COLO668 (cell line): ENCODE measurements around the gene MYO1C.
"Not testable (repeated sequence)": the region's sequence is repeated elsewhere in the genome, so short reads cannot be mapped to it uniquely, and the experiment has no call there.

Experiments
- DNase-seq: peaks from one replicate; lab custom pipeline; 2025; ENCODE audit not compliant: unreplicated experiment; lab: John Stamatoyannopoulos, UW

The MYO1C gene

DNA sequence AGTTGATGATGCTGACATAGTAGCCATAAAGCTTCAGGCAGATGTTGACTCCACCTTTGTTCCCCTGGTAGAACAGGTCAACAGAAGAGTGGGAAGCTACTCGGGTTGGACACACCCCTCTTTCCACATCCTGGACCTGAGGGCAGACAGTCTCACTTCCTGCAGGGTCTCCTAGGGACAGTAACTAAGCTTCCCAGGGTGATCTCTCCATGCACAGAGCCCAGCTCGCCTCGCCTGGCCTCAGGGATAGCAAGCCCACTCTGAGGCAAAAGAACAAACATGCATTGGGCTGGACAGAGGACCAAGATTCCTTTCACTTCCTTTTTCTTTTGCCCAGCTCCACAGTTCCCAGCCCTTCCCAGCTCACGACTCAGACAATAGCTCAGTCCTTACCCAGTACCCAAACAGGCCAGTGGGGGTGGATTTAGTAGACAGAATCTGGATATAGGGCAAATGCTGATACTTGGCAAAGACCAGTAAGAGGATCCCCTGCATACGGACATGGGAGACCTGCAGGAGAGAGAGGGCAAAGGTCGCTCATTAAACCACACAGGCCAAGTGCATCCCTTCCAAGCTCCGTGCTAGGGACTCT is 16.9 kb upstream of the MYO1C start:
- DNase-seq: peak; percentile 51

GRCh38 chr17:1508709-1509108 is 16.2 kb upstream of the MYO1C start:
- not testable (repeated sequence) for DNase-seq

DNA sequence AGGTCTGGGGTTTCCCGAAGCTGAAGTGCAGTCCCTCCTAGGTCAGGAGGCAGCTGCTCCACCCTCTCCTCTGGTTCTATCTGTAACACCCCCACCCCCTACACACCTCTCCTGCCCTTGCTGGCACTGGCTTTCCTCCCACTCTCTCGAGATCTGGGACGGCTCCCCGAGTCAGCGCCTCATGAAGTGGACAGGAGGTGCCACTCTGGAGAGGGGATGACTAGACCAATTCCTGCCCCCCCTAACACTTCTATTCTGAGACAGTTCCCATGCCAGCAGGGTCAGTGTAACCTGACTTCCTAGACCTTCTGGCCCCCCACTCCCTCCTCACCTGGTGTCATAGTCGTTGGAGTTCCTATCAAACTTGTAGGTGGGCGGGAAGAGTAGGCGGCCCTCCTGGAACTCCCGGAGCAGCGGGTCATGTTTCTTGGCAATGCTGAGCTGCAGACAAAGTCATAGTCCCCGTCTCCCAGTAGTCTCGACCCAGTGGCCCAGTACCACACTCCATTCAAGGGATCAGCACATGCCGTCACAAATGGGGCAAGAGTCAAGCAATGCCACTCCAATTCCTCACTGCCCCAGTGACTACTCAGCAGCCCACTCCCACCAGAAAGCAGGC is 14.3 kb upstream of the MYO1C start:
- no peak for DNase-seq

- no peak for DNase-seq
Observed at GRCh38 chr17:1505586-1505985, 13.1 kb upstream of the MYO1C start.

GRCh38 chr17:1504866-1505265 is 12.4 kb upstream of the MYO1C start:
- no peak for DNase-seq

DNA sequence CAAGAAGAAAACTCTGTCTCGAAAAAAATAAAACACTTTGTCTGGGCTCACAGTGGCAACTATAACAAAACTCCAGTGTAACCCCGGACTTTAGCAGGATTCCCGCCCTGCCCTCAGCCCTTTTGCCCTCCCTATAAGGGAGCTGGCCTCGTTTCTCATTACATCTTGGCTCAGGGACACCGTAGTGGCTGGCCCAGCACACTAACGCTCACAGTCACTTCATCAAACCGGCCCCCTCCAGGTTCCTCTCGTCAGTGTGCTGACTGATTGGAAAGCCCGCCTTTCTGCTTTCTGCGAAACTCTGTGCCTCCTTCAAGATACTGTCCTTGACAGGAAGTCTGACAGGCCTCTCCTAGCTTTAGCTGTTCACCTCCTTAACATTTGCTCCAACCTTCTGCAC is 11.2 kb upstream of the MYO1C start:
- no peak for DNase-seq

GRCh38 chr17:1498869-1499268 is 6.4 kb upstream of the MYO1C start:
- DNase-seq: no peak

DNA sequence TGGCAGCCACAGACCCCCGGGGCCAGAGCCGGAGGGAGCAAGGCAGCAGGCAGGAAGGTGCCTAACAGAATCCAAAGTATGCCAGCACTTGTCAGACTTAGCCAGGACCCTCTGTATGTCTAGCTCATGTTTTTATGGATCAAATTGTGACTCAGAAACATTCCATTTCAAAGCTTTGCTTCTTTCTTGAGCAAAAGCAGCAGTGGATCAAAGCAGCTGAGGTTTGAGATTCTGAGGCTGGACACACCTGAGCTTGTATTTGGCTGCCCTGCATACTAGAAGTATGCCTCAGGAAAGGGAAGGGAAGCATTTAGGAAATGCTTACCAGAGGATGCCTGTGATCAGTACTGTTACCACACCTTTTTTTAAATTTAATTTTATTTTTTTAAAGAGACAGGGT is 5.7 kb upstream of the MYO1C start:
- DNase-seq: no peak

DNA sequence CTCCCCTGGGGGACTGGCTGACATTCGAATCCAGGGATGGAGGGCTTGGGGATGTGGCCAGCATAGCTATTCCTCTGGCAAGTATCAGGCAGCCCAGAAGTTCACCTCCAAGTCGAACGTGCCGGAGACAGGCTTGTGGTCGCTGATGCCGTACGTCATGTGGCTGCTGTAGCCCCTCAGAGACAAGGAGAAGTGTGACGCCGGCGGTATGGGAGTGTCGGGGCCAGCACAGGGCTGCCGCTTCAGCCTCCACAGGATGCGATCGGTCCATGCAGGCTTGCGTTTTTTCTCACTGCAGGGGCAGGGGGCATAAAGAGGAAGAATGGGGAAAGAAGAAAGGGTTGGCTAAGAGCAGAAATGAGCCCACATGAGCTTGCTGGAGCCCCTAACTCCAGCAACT is 5.3 kb upstream of the MYO1C start:
- no peak for DNase-seq

GRCh38 chr17:1496869-1497268 is 4.4 kb upstream of the MYO1C start:
- DNase-seq: no peak

GRCh38 chr17:1495265-1495989 is 2.9 kb upstream of the MYO1C start:
- DNase-seq: no peak

- DNase-seq: no peak
Observed at GRCh38 chr17:1494736-1495253, 2.3 kb upstream of the MYO1C start.

GRCh38 chr17:1494203-1494602 is 1.7 kb upstream of the MYO1C start:
- DNase-seq: no peak

- DNase-seq: no peak
Observed at GRCh38 chr17:1493291-1493980, 950 bp upstream of the MYO1C start.

DNA sequence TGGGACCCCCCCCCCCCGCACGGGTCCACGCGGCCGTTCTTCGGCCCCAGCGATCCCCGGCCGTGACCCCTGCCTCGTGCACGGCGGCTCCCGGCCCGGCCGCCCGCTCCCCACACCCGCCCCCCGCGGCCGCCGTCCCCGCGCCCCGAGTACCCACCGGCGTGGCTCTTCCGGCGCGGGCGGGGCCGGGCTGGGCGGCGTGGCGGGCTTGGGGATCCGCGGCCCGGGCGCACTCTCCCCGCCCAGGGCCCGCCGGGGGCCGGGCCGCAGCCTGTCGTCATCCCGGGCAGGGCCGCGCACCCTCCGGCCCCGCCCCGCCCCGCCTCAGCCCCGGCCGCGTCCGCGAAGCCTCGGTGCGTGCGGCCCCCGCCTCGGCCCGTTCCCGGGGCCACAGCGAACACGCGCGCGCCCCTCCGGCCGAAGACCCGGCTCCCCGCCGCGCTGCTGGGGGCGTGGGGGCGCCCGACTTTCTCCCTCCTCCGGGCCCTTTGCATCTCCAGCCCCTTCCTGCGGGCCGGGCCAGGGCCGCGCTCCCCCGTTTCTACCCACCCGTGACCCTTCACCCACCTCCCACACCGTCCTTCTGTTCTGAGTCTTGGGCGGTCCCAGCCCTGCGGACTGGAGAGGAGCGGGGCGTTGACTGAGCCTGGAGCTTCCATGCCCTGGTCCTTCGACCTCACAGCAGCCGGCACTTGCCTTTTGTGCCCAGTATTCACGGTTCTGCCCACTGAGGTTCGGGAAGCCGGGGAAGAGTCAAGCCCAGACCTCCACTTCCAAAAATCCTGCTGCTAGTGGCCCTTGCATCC is 840 bp downstream of the MYO1C start:
- peak; percentile 53 for DNase-seq

DNA sequence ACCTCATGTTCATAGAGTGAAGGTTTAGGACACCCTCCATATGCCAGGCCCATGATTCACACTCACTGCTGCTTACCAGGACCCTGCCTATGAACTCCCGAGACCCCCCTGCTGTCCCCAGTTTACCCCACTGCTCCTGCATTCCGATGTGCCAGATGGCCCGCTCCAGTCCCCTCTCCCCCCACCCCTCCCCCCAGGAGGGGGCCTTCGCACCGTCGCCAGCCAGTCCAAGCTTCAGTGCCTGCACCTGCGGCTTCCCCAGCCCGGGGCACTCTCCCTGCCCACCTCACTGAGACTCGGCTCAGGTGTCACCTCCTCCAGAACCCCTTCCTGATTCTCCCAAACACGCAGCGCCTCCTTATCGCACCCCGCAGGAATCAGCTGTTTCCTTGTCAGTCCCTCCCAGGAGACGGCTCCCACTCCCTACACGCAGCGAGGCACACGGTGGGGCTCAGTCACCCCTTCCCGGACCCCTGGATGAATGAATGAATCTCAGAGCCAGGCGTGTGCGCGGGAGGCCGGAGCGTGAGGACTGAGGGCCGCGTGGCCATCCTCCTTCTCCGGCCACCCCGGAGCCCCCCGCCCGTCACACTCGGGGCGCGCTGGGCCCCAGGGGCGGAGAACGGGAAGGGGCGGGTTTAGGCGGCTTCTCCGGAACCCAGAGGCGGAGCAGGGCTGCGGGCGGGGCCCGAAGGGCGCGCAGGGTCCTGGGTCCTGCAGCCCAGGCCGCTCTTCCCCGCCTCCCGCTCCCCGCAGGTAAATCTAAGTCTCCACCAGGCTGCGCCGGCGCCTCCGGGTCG is 1.6 kb downstream of the MYO1C start:
- peak; percentile 60 for DNase-seq

- DNase-seq: no peak
Observed at GRCh38 chr17:1488826-1489270, 3.6 kb downstream of the MYO1C start.

GRCh38 chr17:1487939-1488825 is 4.3 kb downstream of the MYO1C start:
- DNase-seq: peak; percentile 15
